ENCODE results near the gene KLK4. TPM values are rescaled to one million over a fixed set of nuclear protein-coding genes. Genes with fewer than 3 reads are reported as not detected.

KLK4 gene
- total and polyA plus RNA-seq, 9 of the 15 experiments (the other 6 are each of a cell fraction or from before 2014, with no cell fraction given): not detected

DNA sequence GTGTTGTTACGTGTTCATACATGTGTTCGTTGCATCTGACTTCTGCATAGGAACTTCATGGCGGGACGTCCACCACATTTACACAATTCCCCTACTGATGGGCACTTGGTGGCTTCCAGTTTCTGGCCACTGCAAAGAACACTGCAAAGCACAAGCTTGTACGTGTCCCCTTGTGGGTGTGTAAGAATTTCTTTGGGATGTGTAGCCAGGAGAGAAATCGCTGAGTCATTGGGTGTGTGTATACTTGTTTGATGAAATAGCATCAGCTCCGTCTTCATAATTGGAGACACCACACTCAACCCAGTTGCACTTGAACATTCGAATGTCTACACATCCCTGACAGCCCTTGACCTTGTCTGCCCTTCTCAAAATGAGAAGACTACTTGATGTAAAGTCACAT lies 22.4 kb upstream of the KLK4 start:
- H3K27me3 ChIP-seq (ENCODE audit: control insufficient read depth in 2 of 2, insufficient read depth in 2 of 2, low read length in 2 of 2): peaks cover 0 to 14% of the 10 kb centered on the region in 2 experiments; a peak in 2 of 5 replicates
- intact Hi-C loops (cut with micrococcal nuclease) (no loop called here), in situ Hi-C loops (cut with MboI) (no loop called here)
- POLR2A ChIA-PET: interaction anchor here (1.6 kb wide), 1 partner anchor 18 kb away, joined by 4 read pairs; no protein-coding TSS in a partner anchor
- H3K9ac ChIP-seq (ENCODE audit: insufficient read depth in 1 of 2, low read depth in 2 of 2, low read length in 2 of 2): no peak overlapping the region
- CTCF ChIA-PET (ENCODE audit: low intra/inter-chr PET ratio): interaction anchor here (0.6 kb wide), 1 partner anchor 199 kb away, joined by 3 read pairs; no protein-coding TSS in a partner anchor
- H4K20me1 ChIP-seq (replicated peaks; ENCODE audit: control insufficient read depth, insufficient read depth, low read length): peaks cover 5% of the 10 kb centered on the region; the same call in 1 of the 2 replicates
- H3K4me3 ChIP-seq: no peak overlapping the region
- H3K27ac ChIP-seq (ENCODE audit: extremely low read depth, low read depth, low read length): no peak overlapping the region
- H3K79me2 ChIP-seq (ENCODE audit: control insufficient read depth, insufficient read depth, low read length): no peaks in the 10 kb centered on the region
- H3K4me1 ChIP-seq (replicated peaks in 1 of 2; ENCODE audit: control insufficient read depth in 2 of 2, insufficient read depth in 2 of 2, low read length in 2 of 2): peaks cover 0 to 4% of the 10 kb centered on the region in 2 experiments; a peak in 2 of 5 replicates
- WGBS (ENCODE audit: insufficient coverage, low coverage, missing lambda C conversion rate): 14% methylated on average over 8 of the region's 8 CpGs
- no peaks in the 10 kb centered on the region for H3K9me1 ChIP-seq (ENCODE audit: control insufficient read depth, insufficient read depth, low read length)
- no TSS peak for BruUV-seq (replicated peaks)
- ATAC-seq: peak; percentile 53; the same call in 2 of the 3 replicates
- H3K9me3 ChIP-seq (replicated peaks; ENCODE audit: control insufficient read depth, insufficient read depth, low read depth, low read length): no peaks in the 10 kb centered on the region
- DNase-seq (ENCODE audit: extremely low read depth in 1 of 4, low spot score in 3 of 4): peak in 1 of 4 experiments; percentile 51
- peak overlapping the region; percentile 39 for H3K4me2 ChIP-seq (ENCODE audit: insufficient read depth, low read length)
- peak overlapping the region; percentile 8; the same call in 1 of the 2 replicates for H2AFZ ChIP-seq (ENCODE audit: low read depth, low read length)
- FAIRE-seq: peak; percentile 77
- no peaks in the 10 kb centered on the region for H3K36me3 ChIP-seq (ENCODE audit: control insufficient read depth, insufficient read depth, low read length)
- TF ChIP-seq YY1 (IDR thresholded peaks at IDR 0.05; ENCODE audit: borderline replicate concordance in 1 of 3, control insufficient read depth in 1 of 3, extremely low read depth in 1 of 3, insufficient read depth in 3 of 3, insufficient read length in 1 of 3, insufficient replicate concordance in 2 of 3, low read depth in 1 of 3, low read length in 2 of 3) (no peak), TRIM28 (IDR thresholded peaks at IDR 0.05) (no peak), JUND (IDR thresholded peaks at IDR 0.05; ENCODE audit: borderline replicate concordance, low read depth, low read length) (no peak), JUND (tag; IDR thresholded peaks at IDR 0.05; ENCODE audit: borderline replicate concordance, low read depth, low read length) (0 out of 3 replicates have a peak, but pooled peaks have one; percentile 28), DPF2 (IDR thresholded peaks at IDR 0.05) (0 out of 2 replicates have a peak, but pooled peaks have one; percentile 36), EHMT2 (IDR thresholded peaks at IDR 0.05) (0 out of 2 replicates have a peak, but pooled peaks have one; percentile 38), MAFK (IDR thresholded peaks at IDR 0.05; ENCODE audit: low read length) (peak; percentile 93), FOXJ2 (tag; IDR thresholded peaks at IDR 0.05) (no peak), NFE2L1 (tag; IDR thresholded peaks at IDR 0.05; ENCODE audit: borderline replicate concordance, low read depth) (peak; percentile 95), ZNF146 (CRISPR knock-in tag; IDR thresholded peaks at IDR 0.05; ENCODE audit: unreplicated experiment) (no peak), SMARCA4 (IDR thresholded peaks at IDR 0.05) (peak; percentile 43; the same call in 1 of the 2 replicates), MAFF (IDR thresholded peaks at IDR 0.05; ENCODE audit: low read length) (peak; percentile 96), HOXB6 (CRISPR knock-in tag; IDR thresholded peaks at IDR 0.05; ENCODE audit: borderline replicate concordance) (no peak)
- TF ChIP-seq, protein P1, sequence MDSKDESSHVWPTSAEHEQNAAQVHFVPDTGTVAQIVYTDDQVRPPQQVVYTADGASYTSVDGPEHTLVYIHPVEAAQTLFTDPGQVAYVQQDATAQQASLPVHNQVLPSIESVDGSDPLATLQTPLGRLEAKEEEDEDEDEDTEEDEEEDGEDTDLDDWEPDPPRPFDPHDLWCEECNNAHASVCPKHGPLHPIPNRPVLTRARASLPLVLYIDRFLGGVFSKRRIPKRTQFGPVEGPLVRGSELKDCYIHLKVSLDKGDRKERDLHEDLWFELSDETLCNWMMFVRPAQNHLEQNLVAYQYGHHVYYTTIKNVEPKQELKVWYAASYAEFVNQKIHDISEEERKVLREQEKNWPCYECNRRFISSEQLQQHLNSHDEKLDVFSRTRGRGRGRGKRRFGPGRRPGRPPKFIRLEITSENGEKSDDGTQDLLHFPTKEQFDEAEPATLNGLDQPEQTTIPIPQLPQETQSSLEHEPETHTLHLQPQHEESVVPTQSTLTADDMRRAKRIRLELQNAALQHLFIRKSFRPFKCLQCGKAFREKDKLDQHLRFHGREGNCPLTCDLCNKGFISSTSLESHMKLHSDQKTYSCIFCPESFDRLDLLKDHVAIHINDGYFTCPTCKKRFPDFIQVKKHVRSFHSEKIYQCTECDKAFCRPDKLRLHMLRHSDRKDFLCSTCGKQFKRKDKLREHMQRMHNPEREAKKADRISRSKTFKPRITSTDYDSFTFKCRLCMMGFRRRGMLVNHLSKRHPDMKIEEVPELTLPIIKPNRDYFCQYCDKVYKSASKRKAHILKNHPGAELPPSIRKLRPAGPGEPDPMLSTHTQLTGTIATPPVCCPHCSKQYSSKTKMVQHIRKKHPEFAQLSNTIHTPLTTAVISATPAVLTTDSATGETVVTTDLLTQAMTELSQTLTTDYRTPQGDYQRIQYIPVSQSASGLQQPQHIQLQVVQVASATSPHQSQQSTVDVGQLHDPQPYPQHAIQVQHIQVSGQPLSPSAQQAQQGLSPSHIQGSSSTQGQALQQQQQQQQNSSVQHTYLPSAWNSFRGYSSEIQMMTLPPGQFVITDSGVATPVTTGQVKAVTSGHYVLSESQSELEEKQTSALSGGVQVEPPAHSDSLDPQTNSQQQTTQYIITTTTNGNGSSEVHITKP (IDR thresholded peaks at IDR 0.05; ENCODE audit: partially characterized antibody): peak; percentile 29
- TF ChIP-seq, protein P2, sequence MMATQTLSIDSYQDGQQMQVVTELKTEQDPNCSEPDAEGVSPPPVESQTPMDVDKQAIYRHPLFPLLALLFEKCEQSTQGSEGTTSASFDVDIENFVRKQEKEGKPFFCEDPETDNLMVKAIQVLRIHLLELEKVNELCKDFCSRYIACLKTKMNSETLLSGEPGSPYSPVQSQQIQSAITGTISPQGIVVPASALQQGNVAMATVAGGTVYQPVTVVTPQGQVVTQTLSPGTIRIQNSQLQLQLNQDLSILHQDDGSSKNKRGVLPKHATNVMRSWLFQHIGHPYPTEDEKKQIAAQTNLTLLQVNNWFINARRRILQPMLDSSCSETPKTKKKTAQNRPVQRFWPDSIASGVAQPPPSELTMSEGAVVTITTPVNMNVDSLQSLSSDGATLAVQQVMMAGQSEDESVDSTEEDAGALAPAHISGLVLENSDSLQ (IDR thresholded peaks at IDR 0.05): no peak

Data from K562 (cell line).